ENCODE data around the gene HRH2.

- TF ChIP-seq SMAD3 (CRISPR knock-in tag; conservative IDR thresholded peaks at IDR 0.05) (no peak), ZFP36 (IDR thresholded peaks at IDR 0.05; ENCODE audit: low read depth, low read length, partially characterized antibody) (no peak), POLR2AphosphoS2 (IDR thresholded peaks at IDR 0.05; ENCODE audit: low read length) (no peak), E2F6 (IDR thresholded peaks at IDR 0.05; ENCODE audit: borderline replicate concordance in 1 of 2, extremely low read depth in 1 of 2, insufficient read depth in 1 of 2, insufficient read length in 1 of 2, low read depth in 1 of 2, low read length in 1 of 2, poor library complexity in 1 of 2, severe bottlenecking in 1 of 2) (no peak)
- TF ChIP-seq, protein P1, sequence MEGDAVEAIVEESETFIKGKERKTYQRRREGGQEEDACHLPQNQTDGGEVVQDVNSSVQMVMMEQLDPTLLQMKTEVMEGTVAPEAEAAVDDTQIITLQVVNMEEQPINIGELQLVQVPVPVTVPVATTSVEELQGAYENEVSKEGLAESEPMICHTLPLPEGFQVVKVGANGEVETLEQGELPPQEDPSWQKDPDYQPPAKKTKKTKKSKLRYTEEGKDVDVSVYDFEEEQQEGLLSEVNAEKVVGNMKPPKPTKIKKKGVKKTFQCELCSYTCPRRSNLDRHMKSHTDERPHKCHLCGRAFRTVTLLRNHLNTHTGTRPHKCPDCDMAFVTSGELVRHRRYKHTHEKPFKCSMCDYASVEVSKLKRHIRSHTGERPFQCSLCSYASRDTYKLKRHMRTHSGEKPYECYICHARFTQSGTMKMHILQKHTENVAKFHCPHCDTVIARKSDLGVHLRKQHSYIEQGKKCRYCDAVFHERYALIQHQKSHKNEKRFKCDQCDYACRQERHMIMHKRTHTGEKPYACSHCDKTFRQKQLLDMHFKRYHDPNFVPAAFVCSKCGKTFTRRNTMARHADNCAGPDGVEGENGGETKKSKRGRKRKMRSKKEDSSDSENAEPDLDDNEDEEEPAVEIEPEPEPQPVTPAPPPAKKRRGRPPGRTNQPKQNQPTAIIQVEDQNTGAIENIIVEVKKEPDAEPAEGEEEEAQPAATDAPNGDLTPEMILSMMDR (IDR thresholded peaks at IDR 0.05 in 2 of 3, conservative IDR thresholded peaks at IDR 0.05 in 1 of 3; ENCODE audit: insufficient read depth in 2 of 3, low read depth in 1 of 3, low read length in 3 of 3): no peak
These were observed at the start of gene HRH2 for GRCh38 chr5:175657593-175658271.
